Measurements from ENCODE around the gene SEPTIN1.
A peak's percentile ranks its signal among the peaks of the same experiment; 100 is the strongest.

Gene SEPTIN1

DNA sequence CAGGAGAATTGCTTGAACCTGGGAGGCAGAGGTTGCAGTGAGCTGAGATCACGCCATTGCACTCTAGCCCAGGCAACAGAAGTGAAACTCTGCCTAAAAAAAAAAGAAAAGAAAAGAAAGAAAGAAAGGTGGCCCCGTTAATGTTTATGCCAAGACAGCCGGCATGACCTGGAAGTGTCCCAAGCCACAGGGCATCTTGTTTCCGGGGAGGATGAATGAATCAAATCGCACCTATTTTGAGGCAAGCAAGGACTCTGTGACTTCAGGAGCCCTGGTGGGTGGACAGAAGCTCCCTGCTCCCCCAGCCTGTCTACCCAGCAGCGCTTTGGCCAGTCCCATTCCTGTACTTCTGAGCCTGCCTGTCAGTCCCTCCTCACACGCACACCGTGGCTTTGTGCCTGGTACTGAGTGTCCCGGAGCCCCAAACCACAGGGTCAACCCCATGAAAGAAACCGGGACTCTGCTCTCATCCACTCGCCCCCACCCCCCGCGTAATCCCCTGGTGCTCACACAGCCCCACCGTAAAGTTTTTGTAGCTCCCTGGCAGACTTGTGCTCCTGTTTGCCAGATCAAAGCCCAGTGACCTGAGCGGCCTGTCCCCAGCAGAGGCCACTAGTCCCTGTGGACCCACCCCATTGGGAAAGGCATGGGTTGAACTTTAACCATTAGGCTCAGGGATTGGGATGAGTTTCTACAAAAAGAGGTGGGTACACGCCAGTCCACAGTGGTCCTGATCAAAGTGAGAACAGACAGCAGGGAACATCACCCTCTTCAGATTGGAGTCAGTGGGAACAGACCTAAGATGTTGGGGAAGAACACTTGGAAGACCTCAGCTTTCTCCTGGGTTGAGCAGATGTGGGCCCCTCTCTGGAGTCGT lies 46.5 kb downstream of the SEPTIN1 start:
- H3K4me3 ChIP-seq (ENCODE audit: low read length), result peak overlapping the region; percentile 62; the same call in 1 of the 2 replicates
- TF ChIP-seq ZNF274 (IDR thresholded peaks at IDR 0.05; ENCODE audit: low read depth, low read length), result no peak

DNA sequence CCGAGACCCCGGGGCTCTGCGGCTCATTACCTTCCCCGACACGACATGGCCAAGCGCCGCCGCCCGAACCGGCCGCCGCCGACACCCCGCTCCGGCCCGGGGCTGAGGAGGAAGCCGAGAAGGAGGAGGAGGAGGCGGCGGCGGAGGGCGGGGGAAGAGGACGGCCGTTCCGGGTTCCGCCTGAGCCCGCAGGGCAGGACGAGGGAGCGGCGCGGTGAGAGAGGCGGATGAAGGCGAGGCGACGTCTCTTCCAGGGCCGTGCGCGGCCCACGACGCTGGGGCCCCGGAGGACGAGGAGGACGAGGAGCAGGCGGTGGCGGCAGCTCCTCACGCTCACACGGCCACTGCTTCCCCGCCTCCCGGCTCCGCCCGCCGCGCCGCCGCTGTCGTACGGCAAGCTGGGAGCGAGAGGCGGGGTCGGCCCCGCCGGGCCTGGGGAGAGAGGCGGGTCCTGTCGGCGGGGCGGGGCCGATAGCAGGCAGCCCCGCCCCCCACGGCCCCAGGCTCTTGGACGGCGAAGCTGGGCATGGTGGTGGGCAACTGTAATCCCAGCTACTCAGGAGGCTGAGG lies 47.2 kb downstream of the SEPTIN1 start:
- peak overlapping the region; percentile 62; the same call in 1 of the 2 replicates for H3K4me3 ChIP-seq (ENCODE audit: low read length)

DNA sequence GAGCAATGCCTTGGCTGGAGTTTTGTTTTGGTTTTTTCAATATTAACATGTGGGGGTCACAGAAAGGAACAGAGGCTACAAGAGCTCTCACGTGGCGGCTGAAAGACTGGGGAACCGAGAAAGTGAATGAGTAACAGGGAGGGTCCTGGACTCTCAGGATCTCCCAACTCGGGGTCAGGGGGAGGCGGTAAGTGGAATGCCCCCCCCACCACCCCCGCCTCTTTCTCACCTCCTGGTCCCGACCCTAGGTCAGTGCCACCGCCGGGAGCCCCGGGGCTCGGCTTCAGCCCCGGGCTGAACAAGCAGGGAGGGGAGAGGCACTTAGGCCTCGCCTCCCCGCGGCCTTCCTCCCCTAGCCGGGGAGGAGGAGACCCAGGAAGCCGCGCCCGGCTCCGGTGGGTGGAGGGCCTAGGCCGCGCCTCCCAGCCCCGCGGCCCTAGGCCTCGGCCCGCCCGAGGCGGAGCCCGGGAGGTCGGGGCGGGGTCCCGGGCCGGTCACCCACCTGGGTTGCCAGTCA lies 47.8 kb downstream of the SEPTIN1 start:
- peak overlapping the region; percentile 62; the same call in 1 of the 2 replicates for H3K4me3 ChIP-seq (ENCODE audit: low read length)

Measured in GM08714 (cell line).